ENCODE results near the gene RND3.

Gene RND3

DNA sequence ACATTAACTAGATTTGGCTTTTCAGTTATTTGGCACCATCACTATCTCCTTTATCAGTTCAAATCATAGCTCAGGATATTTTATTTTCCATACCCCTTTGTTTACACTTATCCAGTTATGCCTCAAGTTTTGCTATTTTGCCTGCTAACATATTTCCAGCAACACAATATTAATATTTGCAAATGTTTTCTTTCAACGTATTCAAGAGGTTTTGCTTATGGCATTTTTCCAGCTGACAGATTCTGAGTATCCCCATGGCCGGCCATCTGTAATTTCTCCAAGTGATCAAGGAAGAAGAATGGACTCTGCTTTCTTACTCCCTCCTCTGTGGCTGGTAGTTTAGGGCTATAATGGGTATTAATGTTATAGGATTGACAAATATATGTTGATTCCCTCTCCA, 49.4 kb downstream of the RND3 start:
- no peaks in the 10 kb centered on the region for H3K79me2 ChIP-seq (ENCODE audit: control insufficient read depth, insufficient read depth, low read length, poor library complexity)
- H2BK5ac ChIP-seq (ENCODE audit: low read depth, low read length, poor library complexity) = no peak overlapping the region
- no peak overlapping the region for H3K4me3 ChIP-seq (ENCODE audit: low read depth, low read length)
- peaks cover 0 to 2% of the 10 kb centered on the region in 2 experiments for H3K4me1 ChIP-seq (ENCODE audit: control insufficient read depth in 1 of 2, insufficient read depth in 2 of 2, low read length in 2 of 2)
- no peak overlapping the region for H4K8ac ChIP-seq (ENCODE audit: low read depth, low read length)
- no CpG with 5 or more reads among the region's 2 CpGs for WGBS (ENCODE audit: extremely low coverage, insufficient coverage, insufficient read length)
- H4K12ac ChIP-seq (ENCODE audit: low read depth, low read length) = no peak overlapping the region
- H2AFZ ChIP-seq (ENCODE audit: insufficient read depth, low read length, poor library complexity) = no peak overlapping the region
- no peak overlapping the region for H2BK120ac ChIP-seq (ENCODE audit: insufficient read depth, low read length, poor library complexity)
- H3K14ac ChIP-seq (ENCODE audit: low read length) = no peak overlapping the region
- DNase-seq = no peak
- no peak overlapping the region for H3K23ac ChIP-seq (ENCODE audit: low read length)
- H2AK5ac ChIP-seq (ENCODE audit: low read length) = no peak overlapping the region
- H3K27me3 ChIP-seq (ENCODE audit: insufficient read depth, low read length) = no peaks in the 10 kb centered on the region
- H3K4me2 ChIP-seq (ENCODE audit: low read length) = no peak overlapping the region
- no peak overlapping the region for H2BK12ac ChIP-seq (ENCODE audit: low read length)
- H3K36me3 ChIP-seq (ENCODE audit: control insufficient read depth in 1 of 2, insufficient read depth in 2 of 2, low read length in 2 of 2) = no peaks in the 10 kb centered on the region
- H3K9ac ChIP-seq (ENCODE audit: low read length) = no peak overlapping the region
- no peak overlapping the region for H3K18ac ChIP-seq (ENCODE audit: low read length)
- no peak overlapping the region for H3K27ac ChIP-seq (ENCODE audit: low read depth, low read length)
- peaks cover 6% of the 10 kb centered on the region for H3K9me3 ChIP-seq (ENCODE audit: insufficient read depth, low read depth, low read length)
- no peak overlapping the region for H4K91ac ChIP-seq (ENCODE audit: low read depth, low read length)
- H3K79me1 ChIP-seq (ENCODE audit: low read length) = no peaks in the 10 kb centered on the region
- no peak overlapping the region for H3K4ac ChIP-seq (ENCODE audit: low read depth, low read length)

DNA sequence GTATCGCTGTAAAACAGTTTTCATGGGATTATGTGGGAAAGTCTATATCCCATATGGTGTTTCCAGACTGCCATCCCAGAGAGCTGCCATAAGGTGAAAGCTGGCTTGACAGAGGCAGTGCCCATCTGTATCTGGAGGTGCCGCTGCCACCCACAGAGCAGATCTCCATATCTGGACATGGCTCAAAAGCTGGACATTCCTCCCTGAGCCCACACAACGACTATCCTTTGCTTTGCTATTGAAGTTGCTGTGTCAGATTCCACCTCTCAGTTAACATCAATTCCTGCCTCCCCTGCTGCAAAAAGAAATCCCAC, 55.2 kb downstream of the RND3 start:
- no CpG with 5 or more reads among the region's 3 CpGs for WGBS (ENCODE audit: extremely low coverage, insufficient coverage, insufficient read length)
- Histone ChIP-seq H3K36me3 (ENCODE audit: control insufficient read depth in 1 of 2, insufficient read depth in 2 of 2, low read length in 2 of 2) (no peaks in the 10 kb centered on the region), H3K27me3 (ENCODE audit: insufficient read depth, low read length) (no peaks in the 10 kb centered on the region), H3K4me1 (ENCODE audit: control insufficient read depth in 1 of 2, insufficient read depth in 2 of 2, low read length in 2 of 2) (no peaks in the 10 kb centered on the region), H4K91ac (ENCODE audit: low read depth, low read length) (no peak overlapping the region), H4K12ac (ENCODE audit: low read depth, low read length) (no peak overlapping the region), H3K79me2 (ENCODE audit: control insufficient read depth, insufficient read depth, low read length, poor library complexity) (no peaks in the 10 kb centered on the region), H2AK5ac (ENCODE audit: low read length) (no peak overlapping the region), H4K8ac (ENCODE audit: low read depth, low read length) (no peak overlapping the region), H3K79me1 (ENCODE audit: low read length) (no peaks in the 10 kb centered on the region), H2BK120ac (ENCODE audit: insufficient read depth, low read length, poor library complexity) (no peak overlapping the region), H3K9ac (ENCODE audit: low read length) (no peak overlapping the region), H2BK12ac (ENCODE audit: low read length) (no peak overlapping the region), H2BK5ac (ENCODE audit: low read depth, low read length, poor library complexity) (no peak overlapping the region), H3K9me3 (ENCODE audit: insufficient read depth, low read depth, low read length) (peaks cover 6% of the 10 kb centered on the region), H3K27ac (ENCODE audit: low read depth, low read length) (no peak overlapping the region), H3K14ac (ENCODE audit: low read length) (no peak overlapping the region), H3K18ac (ENCODE audit: low read length) (no peak overlapping the region), H3K23ac (ENCODE audit: low read length) (no peak overlapping the region), H2AFZ (ENCODE audit: insufficient read depth, low read length, poor library complexity) (no peak overlapping the region), H3K4me3 (ENCODE audit: low read depth, low read length) (no peak overlapping the region), H3K4me2 (ENCODE audit: low read length) (no peak overlapping the region), H3K4ac (ENCODE audit: low read depth, low read length) (no peak overlapping the region)
- no peak for DNase-seq

DNA sequence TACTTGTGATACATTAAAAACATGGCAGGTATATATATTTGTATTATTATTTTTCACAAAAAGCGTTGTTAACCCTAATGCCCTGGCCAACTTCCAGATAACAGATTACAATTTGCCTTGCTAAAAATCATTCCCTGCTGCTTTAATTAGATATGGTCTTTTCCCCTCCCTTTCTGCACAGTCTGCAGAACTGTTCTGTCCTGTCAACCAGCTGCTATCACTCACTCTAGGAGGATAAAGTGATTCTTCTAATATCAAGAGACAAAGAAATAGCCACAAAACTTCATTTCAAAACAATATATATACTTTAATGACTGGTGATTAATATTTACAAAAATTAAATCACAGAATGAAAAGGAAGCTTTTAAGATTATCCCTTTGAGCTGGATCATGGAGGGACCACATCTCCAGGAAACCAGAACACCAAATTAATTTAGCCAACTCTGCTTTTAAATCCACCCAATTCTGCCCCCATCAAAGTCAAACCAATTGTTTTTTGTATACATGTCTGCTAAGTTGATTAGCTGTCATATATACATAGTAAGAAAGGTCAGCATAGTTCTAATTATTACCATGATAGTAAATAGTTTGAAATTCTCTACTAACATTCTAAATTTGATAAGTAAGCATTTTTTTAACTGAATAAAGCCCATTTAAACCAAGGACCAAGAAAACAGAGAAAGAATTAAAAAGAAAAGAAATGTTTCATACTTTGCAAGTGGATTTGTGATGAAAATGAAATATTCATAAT, 55.7 kb downstream of the RND3 start:
- no peak for DNase-seq
- Histone ChIP-seq H2AK5ac (ENCODE audit: low read length) (no peak overlapping the region), H2BK12ac (ENCODE audit: low read length) (no peak overlapping the region), H3K27ac (ENCODE audit: low read depth, low read length) (no peak overlapping the region), H3K18ac (ENCODE audit: low read length) (no peak overlapping the region), H3K14ac (ENCODE audit: low read length) (no peak overlapping the region), H4K8ac (ENCODE audit: low read depth, low read length) (no peak overlapping the region), H3K4me1 (ENCODE audit: control insufficient read depth in 1 of 2, insufficient read depth in 2 of 2, low read length in 2 of 2) (no peaks in the 10 kb centered on the region), H3K36me3 (ENCODE audit: control insufficient read depth in 1 of 2, insufficient read depth in 2 of 2, low read length in 2 of 2) (no peaks in the 10 kb centered on the region), H2BK5ac (ENCODE audit: low read depth, low read length, poor library complexity) (no peak overlapping the region), H4K91ac (ENCODE audit: low read depth, low read length) (no peak overlapping the region), H3K27me3 (ENCODE audit: insufficient read depth, low read length) (no peaks in the 10 kb centered on the region), H3K9me3 (ENCODE audit: insufficient read depth, low read depth, low read length) (peaks cover 6% of the 10 kb centered on the region), H2AFZ (ENCODE audit: insufficient read depth, low read length, poor library complexity) (no peak overlapping the region), H3K4ac (ENCODE audit: low read depth, low read length) (no peak overlapping the region), H3K79me1 (ENCODE audit: low read length) (no peaks in the 10 kb centered on the region), H3K9ac (ENCODE audit: low read length) (no peak overlapping the region), H3K4me2 (ENCODE audit: low read length) (no peak overlapping the region), H3K23ac (ENCODE audit: low read length) (no peak overlapping the region), H4K12ac (ENCODE audit: low read depth, low read length) (no peak overlapping the region), H3K4me3 (ENCODE audit: low read depth, low read length) (no peak overlapping the region), H2BK120ac (ENCODE audit: insufficient read depth, low read length, poor library complexity) (no peak overlapping the region), H3K79me2 (ENCODE audit: control insufficient read depth, insufficient read depth, low read length, poor library complexity) (no peaks in the 10 kb centered on the region)
- WGBS (ENCODE audit: extremely low coverage, insufficient coverage, insufficient read length) = no CpG with 5 or more reads among the region's 1 CpG

DNA sequence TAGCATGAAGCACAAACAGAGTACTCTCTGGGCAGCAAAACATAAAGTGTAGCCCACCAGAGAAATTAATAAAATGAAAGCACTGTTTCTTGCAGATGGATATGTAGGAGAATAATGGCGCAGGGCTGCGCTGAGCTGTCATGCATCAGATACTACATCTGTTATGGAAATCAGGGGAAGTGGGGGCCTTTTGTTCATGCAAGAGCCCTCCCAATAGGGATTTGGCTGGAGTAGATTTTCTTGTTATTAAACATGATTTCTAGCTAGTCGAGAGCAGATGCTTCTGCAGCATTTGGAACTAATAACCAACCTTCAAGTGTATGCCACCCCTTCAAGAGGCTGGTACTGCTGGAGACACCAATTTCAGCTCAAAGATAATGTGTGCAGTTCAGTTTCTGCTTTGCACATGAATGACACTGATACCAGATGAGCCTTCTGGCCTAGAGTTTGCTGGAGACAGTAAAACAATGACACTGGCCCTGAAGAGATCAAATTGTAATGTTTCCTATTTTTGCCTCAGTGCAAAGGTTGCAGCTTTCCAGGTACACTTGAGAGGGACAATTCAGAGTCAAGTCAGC, 58.0 kb downstream of the RND3 start:
- H3K4ac ChIP-seq (ENCODE audit: low read depth, low read length) = no peak overlapping the region
- no peak overlapping the region for H4K12ac ChIP-seq (ENCODE audit: low read depth, low read length)
- no peak overlapping the region for H3K9ac ChIP-seq (ENCODE audit: low read length)
- no peak overlapping the region for H3K4me3 ChIP-seq (ENCODE audit: low read depth, low read length)
- no peak overlapping the region for H3K27ac ChIP-seq (ENCODE audit: low read depth, low read length)
- no peak overlapping the region for H3K14ac ChIP-seq (ENCODE audit: low read length)
- no peaks in the 10 kb centered on the region for H3K79me1 ChIP-seq (ENCODE audit: low read length)
- no peak overlapping the region for H4K8ac ChIP-seq (ENCODE audit: low read depth, low read length)
- no peak overlapping the region for H4K91ac ChIP-seq (ENCODE audit: low read depth, low read length)
- H3K9me3 ChIP-seq (ENCODE audit: insufficient read depth, low read depth, low read length) = no peaks in the 10 kb centered on the region
- H2BK5ac ChIP-seq (ENCODE audit: low read depth, low read length, poor library complexity) = no peak overlapping the region
- no peak overlapping the region for H2BK120ac ChIP-seq (ENCODE audit: insufficient read depth, low read length, poor library complexity)
- H2AK5ac ChIP-seq (ENCODE audit: low read length) = no peak overlapping the region
- H3K36me3 ChIP-seq (ENCODE audit: control insufficient read depth in 1 of 2, insufficient read depth in 2 of 2, low read length in 2 of 2) = no peaks in the 10 kb centered on the region
- DNase-seq = no peak
- no peaks in the 10 kb centered on the region for H3K4me1 ChIP-seq (ENCODE audit: control insufficient read depth in 1 of 2, insufficient read depth in 2 of 2, low read length in 2 of 2)
- no peaks in the 10 kb centered on the region for H3K79me2 ChIP-seq (ENCODE audit: control insufficient read depth, insufficient read depth, low read length, poor library complexity)
- no peak overlapping the region for H3K4me2 ChIP-seq (ENCODE audit: low read length)
- no peak overlapping the region for H3K23ac ChIP-seq (ENCODE audit: low read length)
- no peak overlapping the region for H2AFZ ChIP-seq (ENCODE audit: insufficient read depth, low read length, poor library complexity)
- no peak overlapping the region for H2BK12ac ChIP-seq (ENCODE audit: low read length)
- no peaks in the 10 kb centered on the region for H3K27me3 ChIP-seq (ENCODE audit: insufficient read depth, low read length)
- WGBS (ENCODE audit: extremely low coverage, insufficient coverage, insufficient read length) = no CpG with 5 or more reads among the region's 3 CpGs
- no peak overlapping the region for H3K18ac ChIP-seq (ENCODE audit: low read length)
